ENCODE results near the gene CIB2. TPM values are rescaled to one million over a fixed set of nuclear protein-coding genes. Genes with fewer than 3 reads are reported as not detected.

Gene CIB2
- total and polyA plus RNA-seq, 2 experiments from 2014 or later = 59.5 to 64.4 TPM

GRCh38 chr15:78170848-78171773, 39.9 kb upstream of the CIB2 start:
- Histone ChIP-seq H3K9me2 (ENCODE audit: insufficient read depth) (no peaks in the 10 kb centered on the region), H3K27ac (ENCODE audit: low read depth) (no peak overlapping the region), H2AFZ (no peak overlapping the region), H3K4me3 (no peak overlapping the region), H3K4me2 (no peak overlapping the region), H3K4me1 (ENCODE audit: insufficient read depth) (no peaks in the 10 kb centered on the region), H4K20me1 (replicated peaks; ENCODE audit: insufficient read depth) (no peaks in the 10 kb centered on the region; the same call in 1 of the 2 replicates), H3F3A (replicated peaks; ENCODE audit: low read depth) (no peaks in the 10 kb centered on the region), H3K27me3 (ENCODE audit: insufficient read depth) (no peaks in the 10 kb centered on the region), H3K79me2 (replicated peaks; ENCODE audit: insufficient read depth) (no peaks in the 10 kb centered on the region), H3K36me3 (ENCODE audit: insufficient read depth) (peaks cover 16% of the 10 kb centered on the region)
- H3K36me3 Mint-ChIP-seq (ENCODE audit: low read depth) = peaks cover 44% of the 10 kb centered on the region
- TF ChIP-seq REST (IDR thresholded peaks at IDR 0.05; ENCODE audit: unreplicated experiment) (no peak), EZH2 (IDR thresholded peaks at IDR 0.05; ENCODE audit: low read depth, unreplicated experiment) (no peak), ZNF114 (CRISPR knock-in tag; IDR thresholded peaks at IDR 0.05) (no peak), ETS1 (IDR thresholded peaks at IDR 0.05) (no peak), NANOG (IDR thresholded peaks at IDR 0.05; ENCODE audit: borderline replicate concordance) (no peak), CTCF (conservative IDR thresholded peaks at IDR 0.05; ENCODE audit: low read depth in 2 of 2) (no peak), JUNB (IDR thresholded peaks at IDR 0.05; ENCODE audit: unreplicated experiment) (no peak), ZNF331 (CRISPR knock-in tag; IDR thresholded peaks at IDR 0.05; ENCODE audit: low read depth) (no peak), STAT1 (IDR thresholded peaks at IDR 0.05; ENCODE audit: unreplicated experiment) (no peak), EZH2phosphoT487 (IDR thresholded peaks at IDR 0.05; ENCODE audit: unreplicated experiment) (no peak), CREB1 (CRISPR knock-in tag; IDR thresholded peaks at IDR 0.05; ENCODE audit: low read depth) (no peak), ZNF462 (CRISPR knock-in tag; IDR thresholded peaks at IDR 0.05) (no peak)
- H3K4me3 Mint-ChIP-seq = no peak overlapping the region
- H3K9me3 Mint-ChIP-seq = no peaks in the 10 kb centered on the region
- ATAC-seq = no peak
- no peak overlapping the region for H3K27ac Mint-ChIP-seq
- peaks cover 4% of the 10 kb centered on the region for H3K27me3 Mint-ChIP-seq (ENCODE audit: insufficient read depth, low read depth, poor library complexity)
- no peaks in the 10 kb centered on the region for H3K4me1 Mint-ChIP-seq
- no peak for DNase-seq (ENCODE audit: low spot score)

Measured in GM23338 (cell line).